SU-DHL-6 (cell line): Measurements from ENCODE around the gene ST3GAL5.

Experiments
- CTCF ChIP-seq: fragments of 200-600 bp; sonication (generic); IDR thresholded peaks from one replicate; pipeline ENCODE4 v1.5.1; 2017; ENCODE audit warnings: antibody characterized with exemption, mild to moderate bottlenecking, low read length, moderate library complexity; ENCODE audit not compliant: insufficient read depth, poor library complexity, severe bottlenecking
- EZH2phosphoT487 ChIP-seq: fragments of 200-600 bp; sonication (generic), shearing (Covaris generic); conservative IDR thresholded peaks from 2 replicates; pipeline ENCODE4 v1.6.1; 2018; ENCODE audit warnings: mild to moderate bottlenecking, antibody characterized with exemption, low read length, moderate library complexity, mixed read lengths

- no peak for TF ChIP-seq CTCF
- TF ChIP-seq EZH2phosphoT487 = no peak
Measured at GRCh38 chr2:85846411-85846810, 42.4 kb downstream of the ST3GAL5 start.
